ENCODE measurements around the gene RNF112.

GRCh38 chr17:19405114-19405513 lies 5.9 kb upstream of the RNF112 start:
- TF ChIP-seq, protein P1, sequence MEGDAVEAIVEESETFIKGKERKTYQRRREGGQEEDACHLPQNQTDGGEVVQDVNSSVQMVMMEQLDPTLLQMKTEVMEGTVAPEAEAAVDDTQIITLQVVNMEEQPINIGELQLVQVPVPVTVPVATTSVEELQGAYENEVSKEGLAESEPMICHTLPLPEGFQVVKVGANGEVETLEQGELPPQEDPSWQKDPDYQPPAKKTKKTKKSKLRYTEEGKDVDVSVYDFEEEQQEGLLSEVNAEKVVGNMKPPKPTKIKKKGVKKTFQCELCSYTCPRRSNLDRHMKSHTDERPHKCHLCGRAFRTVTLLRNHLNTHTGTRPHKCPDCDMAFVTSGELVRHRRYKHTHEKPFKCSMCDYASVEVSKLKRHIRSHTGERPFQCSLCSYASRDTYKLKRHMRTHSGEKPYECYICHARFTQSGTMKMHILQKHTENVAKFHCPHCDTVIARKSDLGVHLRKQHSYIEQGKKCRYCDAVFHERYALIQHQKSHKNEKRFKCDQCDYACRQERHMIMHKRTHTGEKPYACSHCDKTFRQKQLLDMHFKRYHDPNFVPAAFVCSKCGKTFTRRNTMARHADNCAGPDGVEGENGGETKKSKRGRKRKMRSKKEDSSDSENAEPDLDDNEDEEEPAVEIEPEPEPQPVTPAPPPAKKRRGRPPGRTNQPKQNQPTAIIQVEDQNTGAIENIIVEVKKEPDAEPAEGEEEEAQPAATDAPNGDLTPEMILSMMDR (IDR thresholded peaks at IDR 0.05): no peak
- TF ChIP-seq POLR2A (IDR thresholded peaks at IDR 0.05) (no peak), EP300 (IDR thresholded peaks at IDR 0.05) (no peak)
